Measurements from ENCODE around the gene UNC45A. TPM values are rescaled to one million over a fixed set of nuclear protein-coding genes. Genes with fewer than 3 reads are reported as not detected.

Gene UNC45A
- polyA plus RNA-seq, 1 experiment, result 63.3 TPM

DNA sequence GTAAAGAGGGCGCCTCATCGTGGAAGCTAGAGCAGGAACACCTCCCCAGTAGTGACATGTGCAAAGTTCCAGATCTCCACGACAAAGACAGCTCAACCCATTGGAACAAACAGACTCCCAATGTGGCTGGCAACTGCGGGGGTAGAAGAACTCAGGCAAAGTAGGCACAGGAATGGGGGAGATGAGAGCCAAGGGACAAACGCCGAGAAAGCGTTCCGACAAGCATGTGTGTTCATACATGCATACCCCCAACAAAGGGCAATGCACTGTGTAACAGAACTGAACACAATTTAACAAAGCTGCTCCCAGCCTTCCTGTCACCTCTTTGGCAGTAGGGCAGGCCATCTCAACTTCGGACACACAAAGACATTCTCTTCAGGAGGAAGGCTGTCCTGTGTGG is 31.2 kb downstream of the UNC45A start:
- POLR2A ChIA-PET, result interaction anchor here (0.5 to 0.8 kb wide), 2 partner anchors 13 to 110 kb away, joined by 3 to 5 read pairs; no protein-coding TSS in a partner anchor
- H3K27ac ChIP-seq (ENCODE audit: low read depth, low read length), result no peak overlapping the region
- H3K27me3 ChIP-seq (ENCODE audit: control insufficient read depth, insufficient read depth, low read length), result no peaks in the 10 kb centered on the region
- CTCF ChIA-PET, result interaction anchor here (0.7 to 1.9 kb wide), 2 partner anchors 10 to 83 kb away, joined by 3 to 23 read pairs; no protein-coding TSS in a partner anchor
- no peak overlapping the region for H3K4me3 ChIP-seq (ENCODE audit: low read depth, low read length)
- DNase-seq (ENCODE audit: low read depth, low spot score), result no peak
- H3K9me3 ChIP-seq (ENCODE audit: control insufficient read depth, insufficient read depth, low read length), result no peaks in the 10 kb centered on the region
- TF ChIP-seq, protein P1, sequence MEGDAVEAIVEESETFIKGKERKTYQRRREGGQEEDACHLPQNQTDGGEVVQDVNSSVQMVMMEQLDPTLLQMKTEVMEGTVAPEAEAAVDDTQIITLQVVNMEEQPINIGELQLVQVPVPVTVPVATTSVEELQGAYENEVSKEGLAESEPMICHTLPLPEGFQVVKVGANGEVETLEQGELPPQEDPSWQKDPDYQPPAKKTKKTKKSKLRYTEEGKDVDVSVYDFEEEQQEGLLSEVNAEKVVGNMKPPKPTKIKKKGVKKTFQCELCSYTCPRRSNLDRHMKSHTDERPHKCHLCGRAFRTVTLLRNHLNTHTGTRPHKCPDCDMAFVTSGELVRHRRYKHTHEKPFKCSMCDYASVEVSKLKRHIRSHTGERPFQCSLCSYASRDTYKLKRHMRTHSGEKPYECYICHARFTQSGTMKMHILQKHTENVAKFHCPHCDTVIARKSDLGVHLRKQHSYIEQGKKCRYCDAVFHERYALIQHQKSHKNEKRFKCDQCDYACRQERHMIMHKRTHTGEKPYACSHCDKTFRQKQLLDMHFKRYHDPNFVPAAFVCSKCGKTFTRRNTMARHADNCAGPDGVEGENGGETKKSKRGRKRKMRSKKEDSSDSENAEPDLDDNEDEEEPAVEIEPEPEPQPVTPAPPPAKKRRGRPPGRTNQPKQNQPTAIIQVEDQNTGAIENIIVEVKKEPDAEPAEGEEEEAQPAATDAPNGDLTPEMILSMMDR (IDR thresholded peaks at IDR 0.05; ENCODE audit: low read depth, low read length), result no peak

DNA sequence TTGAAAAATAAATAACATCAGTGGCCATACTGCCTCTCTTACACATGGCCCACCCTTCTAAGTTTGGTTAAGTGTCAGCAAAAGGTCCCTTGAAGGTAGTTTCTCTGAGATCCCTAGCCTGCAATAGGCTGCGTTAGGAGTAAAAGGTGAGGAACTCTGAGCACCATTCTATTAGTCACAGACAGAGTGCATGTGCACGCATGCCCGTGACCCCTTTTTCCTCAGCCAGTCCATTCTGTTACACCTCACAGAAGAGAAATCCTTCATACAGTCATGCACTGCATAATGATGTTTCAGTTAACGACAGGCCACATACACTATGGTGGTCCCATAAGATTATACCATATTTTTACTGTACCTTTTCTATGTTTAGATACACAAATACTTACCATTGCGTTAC is 32.1 kb downstream of the UNC45A start:
- POLR2A ChIA-PET, result no interaction called here
- CTCF ChIA-PET, result interaction anchor here (1.4 to 1.9 kb wide), 2 partner anchors 11 to 89 kb away, joined by 3 to 23 read pairs; no protein-coding TSS in a partner anchor

DNA sequence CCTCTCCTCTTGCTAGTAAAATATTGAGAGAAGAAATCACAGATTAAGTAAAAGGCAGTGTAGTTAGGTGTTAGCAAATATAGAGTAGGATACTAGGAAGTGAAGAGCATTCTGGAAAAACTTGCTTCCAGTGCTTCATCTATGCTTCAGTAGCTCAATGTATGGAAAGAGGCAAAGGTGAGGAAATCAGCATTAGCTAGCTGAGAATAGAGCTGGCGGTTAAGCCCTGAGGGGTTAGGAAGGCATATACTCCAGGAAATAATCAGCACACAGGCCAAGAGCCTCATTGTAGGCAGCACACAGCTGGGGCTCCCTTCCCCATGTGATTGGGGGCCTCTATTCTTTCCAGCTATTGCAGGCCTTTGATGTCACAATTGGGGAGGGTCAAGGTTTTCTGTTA is 33.3 kb downstream of the UNC45A start:
- CTCF ChIA-PET, result interaction anchor here (1.4 kb wide), 2 partner anchors 12 to 88 kb away, joined by 3 to 4 read pairs; no protein-coding TSS in a partner anchor
- no peaks in the 10 kb centered on the region for H3K9me3 ChIP-seq (ENCODE audit: control insufficient read depth, insufficient read depth, low read length)
- no peak for DNase-seq (ENCODE audit: low read depth, low spot score)
- H3K4me3 ChIP-seq (ENCODE audit: low read depth, low read length), result no peak overlapping the region
- POLR2A ChIA-PET, result no interaction called here
- no peaks in the 10 kb centered on the region for H3K27me3 ChIP-seq (ENCODE audit: control insufficient read depth, insufficient read depth, low read length)
- TF ChIP-seq, protein P1 (IDR thresholded peaks at IDR 0.05; ENCODE audit: low read depth, low read length), result no peak
- no peak overlapping the region for H3K27ac ChIP-seq (ENCODE audit: low read depth, low read length)

More for the DNA sequence above, 32.1 kb downstream of the UNC45A start:
- no peak overlapping the region for H3K27ac ChIP-seq (ENCODE audit: low read depth, low read length)
- TF ChIP-seq, protein P1 (IDR thresholded peaks at IDR 0.05; ENCODE audit: low read depth, low read length), result no peak
- no peak for DNase-seq (ENCODE audit: low read depth, low spot score)
- H3K4me3 ChIP-seq (ENCODE audit: low read depth, low read length), result no peak overlapping the region
- no peaks in the 10 kb centered on the region for H3K27me3 ChIP-seq (ENCODE audit: control insufficient read depth, insufficient read depth, low read length)
- H3K9me3 ChIP-seq (ENCODE audit: control insufficient read depth, insufficient read depth, low read length), result no peaks in the 10 kb centered on the region

DNA sequence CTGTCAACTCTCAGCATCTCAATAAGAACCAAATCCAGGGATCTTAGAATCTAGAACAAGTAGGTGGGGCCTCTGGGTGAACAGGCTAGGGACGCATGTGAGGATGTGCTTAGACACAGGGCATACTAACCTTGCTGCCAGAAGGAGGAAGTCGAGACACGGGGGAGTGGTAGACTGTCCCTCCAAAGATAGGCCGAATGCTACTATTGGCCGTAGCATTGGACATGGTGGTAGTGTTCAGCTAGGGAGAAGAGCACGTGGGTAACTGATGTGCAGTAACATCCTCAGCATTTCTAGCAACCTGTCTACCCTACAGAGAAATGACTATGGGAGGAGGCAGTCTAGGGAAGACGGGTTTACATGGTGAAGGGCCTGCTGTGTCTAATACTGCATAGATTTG is 35.2 kb downstream of the UNC45A start:
- Histone ChIP-seq H3K4me3 (ENCODE audit: low read depth, low read length) (no peak overlapping the region), H3K27ac (ENCODE audit: low read depth, low read length) (no peak overlapping the region), H3K9me3 (ENCODE audit: control insufficient read depth, insufficient read depth, low read length) (no peaks in the 10 kb centered on the region), H3K27me3 (ENCODE audit: control insufficient read depth, insufficient read depth, low read length) (no peaks in the 10 kb centered on the region)
- TF ChIP-seq, protein P1 (IDR thresholded peaks at IDR 0.05; ENCODE audit: low read depth, low read length), result no peak
- CTCF ChIA-PET, result interaction anchor here (1.0 to 3.4 kb wide), 2 partner anchors 13 to 36 kb away, joined by 3 to 27 read pairs; no protein-coding TSS in a partner anchor
- DNase-seq (ENCODE audit: low read depth, low spot score), result no peak
- POLR2A ChIA-PET, result no interaction called here

DNA sequence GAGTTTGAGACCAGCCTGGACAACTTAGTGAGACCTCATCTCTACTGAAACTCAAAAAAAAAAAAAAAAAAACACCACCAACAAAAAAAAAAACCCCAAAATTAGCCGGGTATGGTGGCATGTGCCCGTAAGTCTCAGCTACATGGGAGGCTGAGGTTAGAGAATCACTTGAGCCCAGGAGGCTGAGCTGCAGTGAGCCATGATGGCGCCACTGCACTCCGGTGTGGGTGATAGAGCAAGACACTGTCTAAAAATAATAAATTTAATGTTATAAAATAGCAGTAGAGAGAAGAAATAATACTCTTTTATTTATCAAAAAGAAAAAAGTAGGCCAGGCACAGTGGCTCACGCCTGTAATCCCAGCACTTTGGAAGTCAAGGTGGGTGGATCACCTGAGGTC is 37.0 kb downstream of the UNC45A start:
- TF ChIP-seq, protein P1 (IDR thresholded peaks at IDR 0.05; ENCODE audit: low read depth, low read length), result no peak
- CTCF ChIA-PET, result interaction anchor here (0.6 to 3.4 kb wide), 5 partner anchors 13 to 106 kb away, joined by 3 to 27 read pairs (median 7); no protein-coding TSS in a partner anchor
- no peak for DNase-seq (ENCODE audit: low read depth, low spot score)
- H3K27ac ChIP-seq (ENCODE audit: low read depth, low read length), result no peak overlapping the region
- POLR2A ChIA-PET, result interaction anchor here (0.6 kb wide), 1 partner anchor 286 kb away, joined by 6 read pairs; no protein-coding TSS in a partner anchor
- no peak overlapping the region for H3K4me3 ChIP-seq (ENCODE audit: low read depth, low read length)
- no peaks in the 10 kb centered on the region for H3K27me3 ChIP-seq (ENCODE audit: control insufficient read depth, insufficient read depth, low read length)
- no peaks in the 10 kb centered on the region for H3K9me3 ChIP-seq (ENCODE audit: control insufficient read depth, insufficient read depth, low read length)
